HepG2 (cell line): ENCODE results near the gene LRRN4CL. TPM values are rescaled to one million over a fixed set of nuclear protein-coding genes. Genes with fewer than 3 reads are reported as not detected.

Experiments
- ARNTL ChIP-seq: sonication (generic); formaldehyde crosslinking; IDR thresholded peaks from 2 replicates; pipeline ENCODE4 v1.4.0; 2020; ENCODE audit warnings: mild to moderate bottlenecking, missing genetic modification reagents
- BORCS8-MEF2B ChIP-seq: sonication (generic); formaldehyde crosslinking; IDR thresholded peaks from 2 replicates; pipeline ENCODE4 v1.8.0; 2022; ENCODE audit warnings: mild to moderate bottlenecking, missing genetic modification reagents
- HIC2 ChIP-seq: sonication (generic); formaldehyde crosslinking; IDR thresholded peaks from 2 replicates; pipeline ENCODE4 v1.9.0; 2022; ENCODE audit warnings: low read depth, missing genetic modification reagents
- MED1 ChIP-seq: sonication (generic); formaldehyde crosslinking; IDR thresholded peaks from 2 replicates; pipeline ENCODE4 v1.4.0; 2020; ENCODE audit warnings: missing genetic modification reagents
- MXD1 ChIP-seq: sonication (generic); formaldehyde crosslinking; IDR thresholded peaks from 2 replicates; pipeline ENCODE4 v1.4.0; 2020; ENCODE audit warnings: mild to moderate bottlenecking, missing genetic modification reagents
- NFRKB ChIP-seq: fragments of 450-650 bp; IDR thresholded peaks from 2 replicates; pipeline ENCODE4 v1.6.1; 2017
- SAFB2 ChIP-seq: sonication (generic); formaldehyde crosslinking; IDR thresholded peaks from 2 replicates; pipeline ENCODE4 v1.5.1; 2020; ENCODE audit warnings: missing genetic modification reagents, low read depth, mild to moderate bottlenecking, borderline replicate concordance
- SALL2 ChIP-seq: sonication (generic); formaldehyde crosslinking; IDR thresholded peaks from 2 replicates; pipeline ENCODE4 v1.8.1; 2023; ENCODE audit warnings: mild to moderate bottlenecking, missing genetic modification reagents, inconsistent platforms
- SP1 ChIP-seq, 2 experiments: fragments of 450-650 bp in 1 of 2; sonication (generic) in 1 of 2; formaldehyde crosslinking in 1 of 2; IDR thresholded peaks; 2 replicates each; pipeline versions ENCODE4 v1.4.0 to v1.6.1; 2016 to 2020; ENCODE audit warnings: missing genetic modification reagents in 1 of 2
- TMF1 ChIP-seq: sonication (generic); formaldehyde crosslinking; IDR thresholded peaks from 2 replicates; pipeline ENCODE4 v1.8.1; 2022; ENCODE audit warnings: low read depth, missing genetic modification reagents
- ZBTB40 ChIP-seq, 2 experiments: fragments of 450-650 bp in 1 of 2; sonication (generic) in 1 of 2; formaldehyde crosslinking in 1 of 2; IDR thresholded peaks; 2 replicates each; pipeline versions ENCODE4 v1.6.1 to v1.8.0; 2016 to 2022; ENCODE audit warnings: antibody characterized with exemption in 1 of 2, mild to moderate bottlenecking in 1 of 2, missing genetic modification reagents in 1 of 2
- ZFP37 ChIP-seq: sonication (generic); formaldehyde crosslinking; IDR thresholded peaks from 2 replicates; pipeline ENCODE4 v1.4.0; 2020; ENCODE audit warnings: missing genetic modification reagents, borderline replicate concordance
- ZNF83 ChIP-seq: sonication (generic); formaldehyde crosslinking; IDR thresholded peaks from 2 replicates; pipeline ENCODE4 v1.4.0; 2020; ENCODE audit warnings: missing genetic modification reagents, mild to moderate bottlenecking, borderline replicate concordance
- polyA plus RNA-seq, 8 experiments: library from polyadenylated mRNA; depleted of rRNA in 3 of 8; stranded (reverse) in 7 of 8; unstranded in 1 of 8; fragments of >200 nt; fragmentation: Illumina TruSeq in 4 of 8; extraction: Trizol in 4 of 8; gene quantifications; 2 replicates each; pipeline versions ENCODE4 v1.2.1 to v1.2.3, GENCODE V29; 2011 to 2016; ENCODE audit warnings: low read depth in 4 of 8, missing spikeins in 1 of 8, mixed read lengths in 1 of 8; ENCODE audit not compliant: insufficient read depth in 1 of 8
- total RNA-seq, 5 experiments: library from RNA; depleted of rRNA; stranded (reverse); fragments of >200 nt; fragmentation: Illumina TruSeq; extraction: Trizol; gene quantifications; 2 replicates each; pipeline ENCODE4 v1.2.3, GENCODE V29; 2016; ENCODE audit warnings: low read depth in 1 of 5

LRRN4CL gene
- total and polyA plus RNA-seq, 2 of the 13 experiments (the other 11 are each of a cell fraction or from before 2014, with no cell fraction given): 0.11 TPM; not detected in 1

GRCh38 chr11:62645946-62646824, 43.1 kb downstream of the LRRN4CL start, which contains the start of gene GANAB (continued):
- TF ChIP-seq ZFP37 (CRISPR knock-in tag) (no peak), BORCS8-MEF2B (peak; percentile 75; the same call in 1 of the 2 replicates), NFRKB (peak; percentile 26; the same call in 1 of the 2 replicates), ZBTB40 (IDR thresholded peaks at IDR 0.05) (no peak), ZBTB40 (CRISPR knock-in tag; IDR thresholded peaks at IDR 0.05) (peak; percentile 38; the same call in 1 of the 2 replicates), SAFB2 (no peak; the same call in 1 of the 2 replicates), MXD1 (peak; percentile 54; the same call in 1 of the 2 replicates), SALL2 (CRISPR knock-in tag) (peak; percentile 37; the same call in 1 of the 2 replicates), TMF1 (CRISPR knock-in tag) (no peak), SP1 (IDR thresholded peaks at IDR 0.05) (no peak), SP1 (CRISPR knock-in tag; IDR thresholded peaks at IDR 0.05) (peak; percentile 73), MED1 (no peak), ARNTL (CRISPR knock-in tag) (peak; percentile 41), HIC2 (CRISPR knock-in tag) (no peak), ZNF83 (CRISPR knock-in tag) (0 out of 2 replicates have a peak, but pooled peaks have one; percentile 16)
